HepG2 (cell line): ENCODE measurements around the gene NELFCD. TPM values are rescaled to one million over a fixed set of nuclear protein-coding genes. Genes with fewer than 3 reads are reported as not detected.

Source experiments
- DMAP1 ChIP-seq: IDR thresholded peaks from 2 replicates; pipeline ENCODE4 v1.6.1; 2016
- HIC2 ChIP-seq: sonication (generic); formaldehyde crosslinking; IDR thresholded peaks from 2 replicates; pipeline ENCODE4 v1.9.0; 2022; ENCODE audit warnings: low read depth, missing genetic modification reagents
- HOMEZ ChIP-seq: IDR thresholded peaks from 2 replicates; pipeline ENCODE4 v1.6.1; 2016; ENCODE audit warnings: low read depth
- HOXA7 ChIP-seq: sonication (generic); formaldehyde crosslinking; IDR thresholded peaks from 2 replicates; pipeline ENCODE4 v1.8.1; 2022; ENCODE audit warnings: mild to moderate bottlenecking, missing genetic modification reagents, moderate library complexity
- KLF16 ChIP-seq, 2 experiments: sonication (generic) in 1 of 2; formaldehyde crosslinking in 1 of 2; IDR thresholded peaks; 2 replicates each; pipeline versions ENCODE4 v1.6.1 to v1.8.0; 2016 to 2023; ENCODE audit warnings: missing genetic modification reagents in 2 of 2, missing compliant biosample characterization in 1 of 2
- KLF6 ChIP-seq: IDR thresholded peaks from 2 replicates; pipeline ENCODE4 v1.8.0; 2016; ENCODE audit warnings: missing biosample characterization, missing genetic modification reagents
- PTBP1 ChIP-seq: fragments of 200-400 bp; formaldehyde crosslinking; IDR thresholded peaks from 2 replicates; pipeline ENCODE4 v1.6.1; 2018; ENCODE audit warnings: low read length, low read depth; ENCODE audit not compliant: poor library complexity, severe bottlenecking
- RBAK ChIP-seq: sonication (generic); formaldehyde crosslinking; IDR thresholded peaks from 2 replicates; pipeline ENCODE4 v1.5.1; 2020; ENCODE audit warnings: mild to moderate bottlenecking, missing genetic modification reagents
- SMAD9 ChIP-seq: sonication (generic); formaldehyde crosslinking; IDR thresholded peaks from 2 replicates; pipeline ENCODE4 v1.5.1; 2020; ENCODE audit warnings: mild to moderate bottlenecking, missing genetic modification reagents
- SOX5 ChIP-seq: IDR thresholded peaks from 2 replicates; pipeline ENCODE4 v1.6.1; 2016; ENCODE audit warnings: borderline replicate concordance
- TAF15 ChIP-seq: fragments of 200-400 bp; formaldehyde crosslinking; IDR thresholded peaks from one replicate; pipeline ENCODE4 v1.6.1; 2018; ENCODE audit warnings: mild to moderate bottlenecking, low read depth, low read length; ENCODE audit not compliant: poor library complexity, severe bottlenecking
- ZKSCAN5 ChIP-seq: sonication (generic); formaldehyde crosslinking; IDR thresholded peaks from 2 replicates; pipeline ENCODE4 v1.5.1; 2020; ENCODE audit warnings: mild to moderate bottlenecking, missing genetic modification reagents
- ZNF550 ChIP-seq: sonication (generic); formaldehyde crosslinking; IDR thresholded peaks from 2 replicates; pipeline ENCODE4 v1.4.0; 2020; ENCODE audit warnings: mild to moderate bottlenecking, missing genetic modification reagents, borderline replicate concordance
- ZNF564 ChIP-seq: sonication (generic); formaldehyde crosslinking; IDR thresholded peaks from 2 replicates; pipeline ENCODE4 v1.8.1; 2023; ENCODE audit warnings: mild to moderate bottlenecking, missing genetic modification reagents
- polyA plus RNA-seq, 8 experiments: library from polyadenylated mRNA; depleted of rRNA in 3 of 8; stranded (reverse) in 7 of 8; unstranded in 1 of 8; fragments of >200 nt; fragmentation: Illumina TruSeq in 4 of 8; extraction: Trizol in 4 of 8; gene quantifications; 2 replicates each; pipeline versions ENCODE4 v1.2.1 to v1.2.3, GENCODE V29; 2011 to 2016; ENCODE audit warnings: low read depth in 4 of 8, missing spikeins in 1 of 8, mixed read lengths in 1 of 8; ENCODE audit not compliant: insufficient read depth in 1 of 8
- total RNA-seq, 5 experiments: library from RNA; depleted of rRNA; stranded (reverse); fragments of >200 nt; fragmentation: Illumina TruSeq; extraction: Trizol; gene quantifications; 2 replicates each; pipeline ENCODE4 v1.2.3, GENCODE V29; 2016; ENCODE audit warnings: low read depth in 1 of 5
- TF ChIP-seq, protein P1 (sequence below): sonication (generic); formaldehyde crosslinking; IDR thresholded peaks from 2 replicates; pipeline ENCODE4 v1.4.0; 2020; ENCODE audit warnings: mild to moderate bottlenecking, missing genetic modification reagents
- TF ChIP-seq, protein P2 (sequence below): sonication (generic); formaldehyde crosslinking; IDR thresholded peaks from 2 replicates; pipeline ENCODE4 v1.5.1; 2020; ENCODE audit warnings: mild to moderate bottlenecking, moderate library complexity, missing genetic modification reagents
- TF ChIP-seq, protein P3 (sequence below): sonication (generic); formaldehyde crosslinking; IDR thresholded peaks from 2 replicates; pipeline ENCODE4 v1.5.1; 2020; ENCODE audit warnings: mild to moderate bottlenecking, missing genetic modification reagents, moderate library complexity

The NELFCD gene
- total and polyA plus RNA-seq, 2 of the 13 experiments (the other 11 are each of a cell fraction or from before 2014, with no cell fraction given) = 159 to 203 TPM

GRCh38 chr20:59015812-59016711 lies 35.0 kb downstream of the NELFCD start (continued):
- TF ChIP-seq PTBP1 (no peak), SMAD9 (CRISPR knock-in tag) (no peak), HOXA7 (CRISPR knock-in tag) (no peak), ZNF550 (CRISPR knock-in tag) (no peak), ZKSCAN5 (CRISPR knock-in tag) (peak; percentile 10; the same call in 1 of the 2 replicates), RBAK (CRISPR knock-in tag) (0 out of 2 replicates have a peak, but pooled peaks have one; percentile 51), SOX5 (CRISPR knock-in tag) (peak; percentile 85), TAF15 (no peak), KLF6 (CRISPR knock-in tag) (no peak), DMAP1 (CRISPR knock-in tag) (peak; percentile 75), ZNF564 (no peak), KLF16 (CRISPR knock-in tag; IDR thresholded peaks at IDR 0.05) (no peak), HOMEZ (CRISPR knock-in tag) (peak; percentile 84), HIC2 (CRISPR knock-in tag) (peak; percentile 94)
- TF ChIP-seq, protein P1, sequence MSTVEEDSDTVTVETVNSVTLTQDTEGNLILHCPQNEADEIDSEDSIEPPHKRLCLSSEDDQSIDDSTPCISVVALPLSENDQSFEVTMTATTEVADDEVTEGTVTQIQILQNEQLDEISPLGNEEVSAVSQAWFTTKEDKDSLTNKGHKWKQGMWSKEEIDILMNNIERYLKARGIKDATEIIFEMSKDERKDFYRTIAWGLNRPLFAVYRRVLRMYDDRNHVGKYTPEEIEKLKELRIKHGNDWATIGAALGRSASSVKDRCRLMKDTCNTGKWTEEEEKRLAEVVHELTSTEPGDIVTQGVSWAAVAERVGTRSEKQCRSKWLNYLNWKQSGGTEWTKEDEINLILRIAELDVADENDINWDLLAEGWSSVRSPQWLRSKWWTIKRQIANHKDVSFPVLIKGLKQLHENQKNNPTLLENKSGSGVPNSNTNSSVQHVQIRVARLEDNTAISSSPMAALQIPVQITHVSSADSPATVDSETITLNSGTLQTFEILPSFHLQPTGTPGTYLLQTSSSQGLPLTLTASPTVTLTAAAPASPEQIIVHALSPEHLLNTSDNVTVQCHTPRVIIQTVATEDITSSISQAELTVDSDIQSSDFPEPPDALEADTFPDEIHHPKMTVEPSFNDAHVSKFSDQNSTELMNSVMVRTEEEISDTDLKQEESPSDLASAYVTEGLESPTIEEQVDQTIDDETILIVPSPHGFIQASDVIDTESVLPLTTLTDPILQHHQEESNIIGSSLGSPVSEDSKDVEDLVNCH (CRISPR knock-in tag) = no peak
- TF ChIP-seq, protein P2, sequence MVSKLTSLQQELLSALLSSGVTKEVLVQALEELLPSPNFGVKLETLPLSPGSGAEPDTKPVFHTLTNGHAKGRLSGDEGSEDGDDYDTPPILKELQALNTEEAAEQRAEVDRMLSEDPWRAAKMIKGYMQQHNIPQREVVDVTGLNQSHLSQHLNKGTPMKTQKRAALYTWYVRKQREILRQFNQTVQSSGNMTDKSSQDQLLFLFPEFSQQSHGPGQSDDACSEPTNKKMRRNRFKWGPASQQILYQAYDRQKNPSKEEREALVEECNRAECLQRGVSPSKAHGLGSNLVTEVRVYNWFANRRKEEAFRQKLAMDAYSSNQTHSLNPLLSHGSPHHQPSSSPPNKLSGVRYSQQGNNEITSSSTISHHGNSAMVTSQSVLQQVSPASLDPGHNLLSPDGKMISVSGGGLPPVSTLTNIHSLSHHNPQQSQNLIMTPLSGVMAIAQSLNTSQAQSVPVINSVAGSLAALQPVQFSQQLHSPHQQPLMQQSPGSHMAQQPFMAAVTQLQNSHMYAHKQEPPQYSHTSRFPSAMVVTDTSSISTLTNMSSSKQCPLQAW (CRISPR knock-in tag) = peak; percentile 90
- TF ChIP-seq, protein P3, sequence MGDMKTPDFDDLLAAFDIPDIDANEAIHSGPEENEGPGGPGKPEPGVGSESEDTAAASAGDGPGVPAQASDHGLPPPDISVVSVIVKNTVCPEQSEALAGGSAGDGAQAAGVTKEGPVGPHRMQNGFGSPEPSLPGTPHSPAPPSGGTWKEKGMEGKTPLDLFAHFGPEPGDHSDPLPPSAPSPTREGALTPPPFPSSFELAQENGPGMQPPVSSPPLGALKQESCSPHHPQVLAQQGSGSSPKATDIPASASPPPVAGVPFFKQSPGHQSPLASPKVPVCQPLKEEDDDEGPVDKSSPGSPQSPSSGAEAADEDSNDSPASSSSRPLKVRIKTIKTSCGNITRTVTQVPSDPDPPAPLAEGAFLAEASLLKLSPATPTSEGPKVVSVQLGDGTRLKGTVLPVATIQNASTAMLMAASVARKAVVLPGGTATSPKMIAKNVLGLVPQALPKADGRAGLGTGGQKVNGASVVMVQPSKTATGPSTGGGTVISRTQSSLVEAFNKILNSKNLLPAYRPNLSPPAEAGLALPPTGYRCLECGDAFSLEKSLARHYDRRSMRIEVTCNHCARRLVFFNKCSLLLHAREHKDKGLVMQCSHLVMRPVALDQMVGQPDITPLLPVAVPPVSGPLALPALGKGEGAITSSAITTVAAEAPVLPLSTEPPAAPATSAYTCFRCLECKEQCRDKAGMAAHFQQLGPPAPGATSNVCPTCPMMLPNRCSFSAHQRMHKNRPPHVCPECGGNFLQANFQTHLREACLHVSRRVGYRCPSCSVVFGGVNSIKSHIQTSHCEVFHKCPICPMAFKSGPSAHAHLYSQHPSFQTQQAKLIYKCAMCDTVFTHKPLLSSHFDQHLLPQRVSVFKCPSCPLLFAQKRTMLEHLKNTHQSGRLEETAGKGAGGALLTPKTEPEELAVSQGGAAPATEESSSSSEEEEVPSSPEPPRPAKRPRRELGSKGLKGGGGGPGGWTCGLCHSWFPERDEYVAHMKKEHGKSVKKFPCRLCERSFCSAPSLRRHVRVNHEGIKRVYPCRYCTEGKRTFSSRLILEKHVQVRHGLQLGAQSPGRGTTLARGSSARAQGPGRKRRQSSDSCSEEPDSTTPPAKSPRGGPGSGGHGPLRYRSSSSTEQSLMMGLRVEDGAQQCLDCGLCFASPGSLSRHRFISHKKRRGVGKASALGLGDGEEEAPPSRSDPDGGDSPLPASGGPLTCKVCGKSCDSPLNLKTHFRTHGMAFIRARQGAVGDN (CRISPR knock-in tag) = peak; percentile 86
